ENCODE data around the gene ACTL7A.

DNA sequence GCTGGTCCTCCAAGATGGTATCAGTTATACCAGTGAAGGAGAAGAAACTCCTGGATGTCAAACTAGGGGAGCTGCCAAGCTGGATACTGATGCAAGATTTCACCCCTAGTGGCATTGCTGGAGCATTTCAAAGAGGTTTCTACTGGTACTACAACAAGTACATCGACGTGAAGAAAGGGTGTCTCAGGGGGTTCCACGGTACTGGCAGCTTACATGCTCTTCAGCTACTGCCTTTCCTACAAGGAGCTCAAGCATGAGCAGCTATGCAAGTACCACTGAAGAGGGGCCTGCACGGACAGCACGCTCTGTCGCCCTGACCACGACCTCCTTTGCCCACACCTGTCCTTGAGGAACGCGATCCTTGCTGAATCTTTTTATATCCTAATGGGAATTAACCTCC, 25.7 kb upstream of the ACTL7A start:
- no peak for TF ChIP-seq POLR2A (IDR thresholded peaks at IDR 0.05)
- TF ChIP-seq, protein P1, sequence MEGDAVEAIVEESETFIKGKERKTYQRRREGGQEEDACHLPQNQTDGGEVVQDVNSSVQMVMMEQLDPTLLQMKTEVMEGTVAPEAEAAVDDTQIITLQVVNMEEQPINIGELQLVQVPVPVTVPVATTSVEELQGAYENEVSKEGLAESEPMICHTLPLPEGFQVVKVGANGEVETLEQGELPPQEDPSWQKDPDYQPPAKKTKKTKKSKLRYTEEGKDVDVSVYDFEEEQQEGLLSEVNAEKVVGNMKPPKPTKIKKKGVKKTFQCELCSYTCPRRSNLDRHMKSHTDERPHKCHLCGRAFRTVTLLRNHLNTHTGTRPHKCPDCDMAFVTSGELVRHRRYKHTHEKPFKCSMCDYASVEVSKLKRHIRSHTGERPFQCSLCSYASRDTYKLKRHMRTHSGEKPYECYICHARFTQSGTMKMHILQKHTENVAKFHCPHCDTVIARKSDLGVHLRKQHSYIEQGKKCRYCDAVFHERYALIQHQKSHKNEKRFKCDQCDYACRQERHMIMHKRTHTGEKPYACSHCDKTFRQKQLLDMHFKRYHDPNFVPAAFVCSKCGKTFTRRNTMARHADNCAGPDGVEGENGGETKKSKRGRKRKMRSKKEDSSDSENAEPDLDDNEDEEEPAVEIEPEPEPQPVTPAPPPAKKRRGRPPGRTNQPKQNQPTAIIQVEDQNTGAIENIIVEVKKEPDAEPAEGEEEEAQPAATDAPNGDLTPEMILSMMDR (IDR thresholded peaks at IDR 0.05 in 8 of 11, conservative IDR thresholded peaks at IDR 0.05 in 3 of 11), result no peak
